Measurements from ENCODE around the gene ADCY9.
"Not testable (repeated sequence)": the region's sequence is repeated elsewhere in the genome, so short reads cannot be mapped to it uniquely, and the experiment has no call there.

The ADCY9 gene

GRCh38 chr16:3965781-3966582 is 150.3 kb downstream of the ADCY9 start:
- no peak for DNase-seq

- DNase-seq = no peak
Measured at GRCh38 chr16:3965306-3965705, 150.9 kb downstream of the ADCY9 start.

GRCh38 chr16:3964686-3965290 is 151.5 kb downstream of the ADCY9 start:
- no peak for DNase-seq

GRCh38 chr16:3963886-3964685 is 152.2 kb downstream of the ADCY9 start:
- DNase-seq = no peak

GRCh38 chr16:3963203-3963602 is 153.0 kb downstream of the ADCY9 start:
- no peak for DNase-seq

- DNase-seq = no peak
Measured at GRCh38 chr16:3961449-3961849, 154.8 kb downstream of the ADCY9 start.

- DNase-seq = not testable (repeated sequence)
Measured at GRCh38 chr16:3959926-3960590, 156.2 kb downstream of the ADCY9 start.

- no peak for DNase-seq
Measured at GRCh38 chr16:3959148-3959547, 157.1 kb downstream of the ADCY9 start.

- no peak for DNase-seq
Measured at GRCh38 chr16:3957344-3957980, 158.8 kb downstream of the ADCY9 start.

- no peak for DNase-seq
Measured at GRCh38 chr16:3954411-3954921, 161.8 kb downstream of the ADCY9 start.

- DNase-seq = no peak
Measured at GRCh38 chr16:3953728-3954410, 162.4 kb downstream of the ADCY9 start.

GRCh38 chr16:3952737-3953131 is 163.5 kb downstream of the ADCY9 start:
- no peak for DNase-seq

- DNase-seq = no peak
Measured at GRCh38 chr16:3951861-3952736, 164.1 kb downstream of the ADCY9 start.

- not testable (repeated sequence) for DNase-seq
Measured at GRCh38 chr16:3951380-3951779, 164.9 kb downstream of the ADCY9 start.

GRCh38 chr16:3950343-3951193 is 165.7 kb downstream of the ADCY9 start:
- no peak for DNase-seq

- DNase-seq = no peak
Measured at GRCh38 chr16:3949946-3950342, 166.3 kb downstream of the ADCY9 start.

- DNase-seq = no peak
Measured at GRCh38 chr16:3949287-3949686, 167.0 kb downstream of the ADCY9 start.

- no peak for DNase-seq
Measured at GRCh38 chr16:3948378-3948995, 167.8 kb downstream of the ADCY9 start.

GRCh38 chr16:3946604-3947180 is 169.6 kb downstream of the ADCY9 start:
- DNase-seq = no peak
